Measurements from ENCODE around the gene FANCM.

The FANCM gene

DNA sequence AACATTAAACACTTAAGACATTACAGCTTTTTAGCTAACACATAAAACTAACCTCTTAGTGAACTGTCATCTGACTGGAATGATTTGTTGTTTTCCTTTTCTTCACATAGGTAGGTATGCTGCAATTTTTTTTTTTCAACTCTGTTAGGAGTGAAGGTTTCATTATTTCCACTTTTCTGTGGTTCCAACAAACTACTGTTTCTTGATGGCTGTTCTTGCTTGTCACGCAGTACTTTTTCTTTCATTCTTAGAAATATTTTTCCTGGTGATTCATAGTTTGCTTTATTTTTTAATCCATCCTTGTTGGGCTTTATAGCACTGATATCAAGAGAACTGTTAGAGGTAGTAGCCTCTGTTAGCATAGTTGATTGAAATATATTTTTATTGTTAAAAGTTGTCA, 111.0 kb downstream of the FANCM start:
- Mint-ChIP-seq H3K36me3 (ENCODE audit: low read depth) (peaks cover 17% of the 10 kb centered on the region), H3K27ac (no peak overlapping the region), H3K4me3 (no peak overlapping the region), H3K4me1 (ENCODE audit: low read depth) (peaks cover 18% of the 10 kb centered on the region), H3K9me3 (no peaks in the 10 kb centered on the region), H3K27me3 (no peaks in the 10 kb centered on the region)

DNA sequence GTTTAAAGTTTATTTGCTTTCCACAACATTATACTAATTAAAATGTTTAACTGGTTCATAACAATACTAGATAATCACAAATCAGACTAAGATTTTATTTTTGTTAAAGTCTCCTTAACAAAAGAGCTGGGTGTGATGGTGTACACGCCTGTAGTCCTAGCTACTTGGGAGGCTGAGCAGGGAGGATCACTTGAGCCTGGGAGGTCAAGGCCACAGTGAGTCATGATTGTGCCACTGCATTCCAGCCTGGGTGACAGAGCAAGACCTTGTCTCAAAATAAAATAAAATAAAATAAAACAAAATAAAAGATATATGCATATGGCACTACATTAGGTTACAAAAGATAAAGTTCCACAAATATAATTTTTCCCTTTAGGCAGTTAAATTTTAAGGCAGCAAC, 111.7 kb downstream of the FANCM start:
- Mint-ChIP-seq H3K4me1 (ENCODE audit: low read depth) (peaks cover 22% of the 10 kb centered on the region), H3K4me3 (no peak overlapping the region), H3K27me3 (no peaks in the 10 kb centered on the region), H3K9me3 (no peaks in the 10 kb centered on the region), H3K36me3 (ENCODE audit: low read depth) (peaks cover 9% of the 10 kb centered on the region), H3K27ac (no peak overlapping the region)

DNA sequence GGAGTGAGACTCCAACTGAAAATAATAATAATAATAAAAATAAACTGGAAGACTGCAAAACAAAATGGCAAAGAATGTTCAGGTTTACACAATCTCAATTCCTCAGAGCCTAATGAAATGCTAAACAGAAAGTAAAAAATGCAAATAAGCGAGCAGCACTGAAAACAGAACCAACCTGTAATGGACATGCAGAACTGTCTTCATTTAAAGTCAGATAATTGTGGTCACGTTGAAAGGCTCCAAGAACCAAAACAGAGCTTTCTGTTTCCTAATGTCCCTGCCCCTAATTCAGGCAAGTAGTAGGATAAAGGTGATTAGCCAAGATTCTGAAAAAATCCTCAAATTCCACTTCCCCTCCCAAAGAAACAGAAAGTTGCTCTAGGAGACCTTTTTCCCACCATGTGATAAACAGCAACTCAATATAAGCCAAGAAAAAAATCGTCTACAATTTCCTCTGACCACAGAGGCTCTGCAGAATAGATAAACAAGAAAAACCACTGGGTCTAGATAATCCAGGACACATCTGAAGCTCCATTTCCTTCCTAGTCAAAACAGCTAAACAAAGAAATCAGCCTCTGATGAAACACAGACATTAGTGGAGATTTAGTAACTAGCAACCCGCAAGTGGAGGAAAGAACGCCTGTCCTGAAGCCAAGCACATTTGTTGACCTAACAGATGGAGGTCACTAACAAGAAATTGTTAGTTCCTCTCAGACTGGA, 114.3 kb downstream of the FANCM start:
- no peaks in the 10 kb centered on the region for H3K27me3 Mint-ChIP-seq

More for the DNA sequence above, 114.3 kb downstream of the FANCM start:
- H3K36me3 Mint-ChIP-seq (ENCODE audit: low read depth): peaks cover 7% of the 10 kb centered on the region
- H3K4me1 Mint-ChIP-seq (ENCODE audit: low read depth): peaks cover 36% of the 10 kb centered on the region
- H3K27ac Mint-ChIP-seq: peak overlapping the region; percentile 57
- peak overlapping the region; percentile 57 for H3K4me3 Mint-ChIP-seq
- H3K9me3 Mint-ChIP-seq: peaks cover 3% of the 10 kb centered on the region

Measured in stimulated activated naive CD8-positive, alpha-beta T cell treated with anti-CD3 and anti-CD28 coated beads, Interleukin-15, Interleukin-2, amounts not matched to agents 100 ng/mL and 50 ng/mL, for 24 hours (primary cell).